Measurements from ENCODE around the gene ARX. TPM values are rescaled to one million over a fixed set of nuclear protein-coding genes. Genes with fewer than 3 reads are reported as not detected.

Gene ARX
- total RNA-seq, 2 donors from 2014 or later, result 0.34 to 1.1 TPM

DNA sequence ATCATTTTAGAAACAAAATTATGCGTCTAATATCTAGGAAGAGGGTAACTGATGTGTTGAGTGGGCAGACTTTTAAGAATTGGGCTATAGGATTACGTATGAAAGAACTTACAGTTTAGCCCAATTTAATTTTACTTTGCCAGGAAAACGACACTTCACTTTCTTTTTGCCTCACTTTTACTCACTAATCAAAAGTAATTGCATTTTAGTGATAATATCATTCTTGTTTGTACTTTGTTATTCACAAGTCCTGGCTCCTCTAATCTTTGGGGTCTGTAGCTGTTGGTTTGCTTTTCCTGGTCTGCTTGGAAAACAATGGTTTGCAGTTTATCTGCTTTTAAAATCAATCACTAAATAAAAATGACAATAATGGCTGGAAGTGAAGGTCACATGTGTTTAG, 2.9 kb upstream of the ARX start:
- no peak for DNase-seq
- no peak for ATAC-seq
- intact Hi-C loops (cut with DNase I, micrococcal nuclease), result no loop called here

DNA sequence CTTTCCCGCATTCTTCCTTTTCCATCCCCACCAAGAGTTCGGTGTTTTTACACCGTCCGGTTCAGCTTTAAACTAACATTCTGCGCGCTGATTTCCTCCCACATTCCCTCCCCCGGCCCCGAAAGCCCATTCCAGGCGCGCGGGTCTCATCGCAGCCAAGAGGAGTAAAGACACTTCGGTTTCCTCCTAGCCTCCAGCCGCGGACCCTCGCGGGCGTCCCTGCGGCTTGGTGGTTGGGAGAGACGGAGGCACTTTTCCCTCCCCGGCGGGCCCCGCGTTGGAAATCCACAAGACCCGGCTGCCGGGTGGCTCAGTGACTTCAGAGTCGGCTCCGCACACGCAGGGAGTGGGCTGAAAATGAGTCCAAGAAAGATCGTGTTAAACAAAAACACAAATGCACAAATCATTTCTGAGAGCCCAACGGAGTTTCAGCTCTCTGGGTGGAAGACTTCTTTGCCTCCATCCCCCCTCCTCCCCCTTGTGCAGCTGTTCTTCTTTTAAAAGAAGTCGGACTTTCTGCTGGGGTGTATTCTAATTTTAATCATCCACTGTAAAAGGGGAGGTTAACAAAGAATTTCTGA, 2.0 kb upstream of the ARX start:
- no peak for ATAC-seq
- intact Hi-C loops (cut with DNase I, micrococcal nuclease), result no loop called here
- DNase-seq, result no peak

DNA sequence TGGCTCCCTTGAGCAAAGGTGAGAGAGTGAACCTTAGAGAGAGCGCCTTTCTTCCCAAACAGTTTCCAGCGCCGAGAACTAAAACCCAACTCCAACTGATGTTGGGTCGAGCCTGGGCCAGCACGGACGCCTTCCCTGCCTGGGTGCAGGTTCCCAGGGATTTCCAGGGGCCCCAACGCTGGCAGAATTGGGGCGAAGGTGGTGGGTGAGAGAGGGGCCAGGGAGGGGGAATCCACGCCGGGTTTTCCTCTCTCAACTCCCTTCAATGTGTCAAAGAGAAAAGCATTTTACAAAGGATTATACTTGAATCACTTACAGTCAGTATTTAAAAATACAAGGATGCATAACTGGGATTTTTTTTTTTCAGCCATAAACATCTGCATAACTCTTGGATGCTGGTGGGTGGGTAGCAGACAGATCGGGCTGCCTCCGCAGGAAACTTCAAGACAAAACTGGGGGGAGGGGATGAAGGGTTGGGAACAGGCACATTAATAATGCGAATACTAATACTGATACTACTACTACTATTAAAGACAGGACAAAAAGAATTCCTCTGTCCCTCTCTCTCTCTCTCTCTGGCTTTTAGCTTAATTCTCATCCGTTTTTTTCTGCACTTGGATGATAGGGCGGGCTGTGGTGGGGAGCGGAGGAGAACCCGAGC, 1.3 kb upstream of the ARX start:
- no peak for ATAC-seq
- intact Hi-C loops (cut with DNase I, micrococcal nuclease), result no loop called here

GRCh38 chrX:25016361-25016671, 551 bp upstream of the ARX start:
- ATAC-seq, result no peak
- no peak for DNase-seq
- intact Hi-C loops (cut with DNase I, micrococcal nuclease), result no loop called here

More for the DNA sequence above, 1.3 kb upstream of the ARX start:
- no peak for DNase-seq

GRCh38 chrX:25014366-25014838, 1.4 kb downstream of the ARX start:
- intact Hi-C loops (cut with DNase I, micrococcal nuclease), result no loop called here
- no peak for ATAC-seq
- no peak for DNase-seq

- intact Hi-C loops (cut with DNase I, micrococcal nuclease), result no loop called here
- ATAC-seq, result peak; percentile 48
- no peak for DNase-seq
These were observed 2.0 kb downstream of the ARX start for GRCh38 chrX:25013632-25014365.

DNA sequence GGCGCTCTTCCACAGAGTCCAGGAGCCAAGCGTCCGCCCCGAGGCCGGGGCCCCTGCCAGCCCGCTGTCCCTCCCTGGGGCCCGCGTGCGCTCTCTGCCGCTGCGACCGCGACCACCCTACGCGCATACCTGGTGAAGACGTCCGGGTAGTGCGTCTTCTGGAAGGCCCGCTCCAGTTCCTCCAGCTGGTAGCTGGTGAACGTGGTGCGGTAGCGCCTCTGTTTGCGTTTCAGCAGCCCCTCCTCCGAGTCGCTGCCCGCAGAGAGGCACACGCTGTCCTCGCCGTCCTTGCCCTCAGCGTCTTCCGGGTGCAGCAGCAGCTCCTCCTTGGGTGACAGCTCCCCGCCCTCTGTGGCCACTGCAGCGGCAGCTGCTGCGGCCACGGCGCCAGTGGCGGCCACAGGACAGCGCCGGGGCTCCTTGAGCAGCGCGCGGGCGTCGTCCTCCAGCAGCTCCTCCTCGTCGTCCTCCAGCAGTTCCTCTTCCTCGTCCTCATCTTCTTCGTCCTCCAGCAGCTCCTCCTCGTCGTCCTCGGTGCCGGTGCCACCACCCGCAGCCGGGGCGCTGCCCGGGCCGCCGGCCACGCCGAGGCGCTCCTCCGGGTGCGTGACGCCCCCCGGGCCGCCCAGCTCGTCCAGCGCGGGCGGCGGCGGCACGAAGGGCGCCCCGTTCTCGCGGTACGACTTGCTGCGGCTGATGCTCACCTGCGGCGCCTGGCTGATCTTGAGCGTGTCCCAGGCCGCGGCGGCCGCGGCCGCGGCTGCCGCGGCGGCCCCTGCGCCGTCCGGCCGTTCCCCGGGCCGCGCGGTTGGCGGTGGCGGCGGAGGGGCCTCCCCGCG, 2.8 kb downstream of the ARX start:
- ATAC-seq, result peak; percentile 70
- no peak for DNase-seq
- intact Hi-C loops (cut with DNase I, micrococcal nuclease), result no loop called here

GRCh38 chrX:25012433-25012735, 3.4 kb downstream of the ARX start:
- DNase-seq, result no peak
- ATAC-seq, result peak; percentile 40
- intact Hi-C loops (cut with DNase I, micrococcal nuclease), result no loop called here

DNA sequence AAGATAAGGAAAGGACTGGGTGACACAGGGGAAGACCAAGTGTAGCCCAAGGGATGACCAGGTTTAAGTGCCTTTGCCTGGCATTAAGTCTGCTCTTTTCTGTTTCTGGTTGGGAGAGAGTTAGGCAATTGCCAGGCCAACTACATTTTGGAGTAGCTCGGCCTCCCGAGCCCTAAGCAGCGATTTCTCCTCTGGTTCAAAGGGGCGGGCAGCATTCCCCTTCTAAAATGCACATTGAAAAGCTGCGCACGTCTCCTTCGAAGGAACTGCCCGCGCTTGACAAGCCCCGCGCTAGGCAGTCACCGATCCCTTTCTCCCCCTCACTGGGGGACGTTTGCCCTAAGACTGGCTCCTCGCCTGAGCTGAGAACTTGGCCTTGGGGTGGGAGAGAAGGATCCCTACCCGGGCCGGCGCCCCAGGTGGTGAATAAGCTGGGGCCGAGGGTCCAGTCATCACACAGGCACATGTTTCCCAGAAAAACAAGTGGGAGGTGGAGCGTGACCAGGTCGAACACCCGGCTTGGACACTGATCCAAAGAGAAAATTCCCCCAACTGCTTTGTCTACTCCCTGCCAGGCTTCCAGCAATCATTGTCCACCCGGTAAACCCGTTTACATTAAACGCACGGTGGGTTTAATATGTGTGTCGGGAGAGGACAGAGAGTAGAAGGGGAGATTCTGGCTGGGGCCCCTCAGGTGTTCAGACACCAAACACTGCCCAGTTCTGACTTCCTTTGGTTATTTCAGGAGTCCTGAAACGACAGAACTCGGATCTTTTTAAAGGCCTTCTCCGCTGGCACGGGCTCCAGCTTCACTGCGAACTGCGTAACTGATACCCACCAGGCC, 4.0 kb downstream of the ARX start:
- intact Hi-C loops (cut with DNase I, micrococcal nuclease), result no loop called here
- DNase-seq (no peak), ATAC-seq (no peak)

GRCh38 chrX:25010784-25011588, 4.8 kb downstream of the ARX start:
- intact Hi-C loops (cut with DNase I, micrococcal nuclease), result no loop called here
- no peak for ATAC-seq

DNA sequence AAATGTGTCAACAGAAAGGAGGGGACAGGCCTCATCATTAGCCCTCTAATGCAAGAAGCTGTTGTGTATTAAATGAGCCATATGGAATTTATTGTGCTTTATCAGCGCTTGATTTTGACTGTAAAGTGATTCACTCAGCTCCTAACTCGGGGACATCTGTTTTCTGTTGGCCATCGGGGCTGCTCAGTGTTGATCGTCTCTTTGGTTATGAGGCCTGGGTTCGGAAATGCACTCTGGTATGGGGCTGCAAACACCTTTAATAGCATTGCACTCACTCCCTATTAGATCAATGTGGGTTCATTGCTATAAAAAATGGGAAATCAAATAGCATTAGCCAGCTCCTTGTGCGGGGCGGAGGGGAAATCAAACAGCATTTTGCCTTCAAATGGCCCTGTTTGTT, 6.4 kb downstream of the ARX start:
- intact Hi-C loops (cut with DNase I, micrococcal nuclease), result no loop called here
- DNase-seq (no peak), ATAC-seq (no peak)

More at GRCh38 chrX:25010784-25011588, 4.8 kb downstream of the ARX start:
- DNase-seq, result no peak

- DNase-seq, result no peak
- intact Hi-C loops (cut with DNase I, micrococcal nuclease), result no loop called here
- peak; percentile 33 for ATAC-seq
These were observed 8.4 kb downstream of the ARX start for GRCh38 chrX:25007059-25008053.

GRCh38 chrX:25006586-25007058, 9.1 kb downstream of the ARX start:
- intact Hi-C loops (cut with DNase I, micrococcal nuclease), result no loop called here

DNA sequence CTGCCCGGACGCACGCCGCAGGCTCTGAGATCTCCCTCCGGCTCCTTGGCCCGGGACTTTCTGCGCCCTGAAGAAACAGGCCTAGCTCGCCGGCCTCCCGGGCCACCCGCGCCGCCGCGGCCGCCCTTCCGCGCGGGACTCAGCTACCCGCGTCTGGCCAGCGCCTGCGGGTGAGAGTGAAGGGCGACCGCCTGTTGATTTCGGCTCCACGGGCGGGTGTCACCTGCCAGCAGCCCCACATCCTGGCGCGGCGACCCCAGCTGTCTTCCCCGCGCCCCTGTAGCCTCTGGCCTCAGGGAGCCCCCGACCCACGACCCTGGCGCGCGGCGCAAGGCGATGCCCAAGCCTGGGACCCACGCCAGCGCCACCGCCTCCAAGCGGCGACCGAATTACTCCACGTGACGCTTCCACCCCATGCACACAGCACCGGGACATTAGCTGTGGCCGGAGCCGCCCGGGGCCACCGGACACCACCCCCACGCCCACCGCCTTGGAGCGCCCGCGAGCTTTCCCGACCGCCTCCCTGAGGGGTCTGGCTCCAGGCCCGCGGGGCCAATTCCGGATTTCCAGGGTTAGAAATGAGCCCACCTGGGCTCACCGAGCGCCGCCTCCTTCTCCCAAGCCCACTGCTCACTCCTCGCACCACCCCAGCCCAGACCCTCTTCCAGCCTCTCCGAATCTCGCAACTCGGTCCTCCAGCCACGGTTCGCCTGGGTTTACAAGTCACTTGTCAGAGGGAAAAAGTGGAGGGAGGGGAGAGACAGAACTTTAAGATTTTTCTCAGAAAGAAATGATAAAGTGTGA, 10.2 kb downstream of the ARX start:
- ATAC-seq (peak; percentile 21), DNase-seq (no peak)
- intact Hi-C loops (cut with DNase I, micrococcal nuclease), result no loop called here

More at GRCh38 chrX:25006586-25007058, 9.1 kb downstream of the ARX start:
- DNase-seq (no peak), ATAC-seq (no peak)

- intact Hi-C loops (cut with DNase I, micrococcal nuclease), result no loop called here
- no peak for ATAC-seq
These were observed 10.8 kb downstream of the ARX start for GRCh38 chrX:25005034-25005381.

GRCh38 chrX:25004485-25005032, 11.2 kb downstream of the ARX start:
- intact Hi-C loops (cut with DNase I, micrococcal nuclease), result no loop called here
- ATAC-seq (peak; percentile 32), DNase-seq (no peak)

More at GRCh38 chrX:25005034-25005381, 10.8 kb downstream of the ARX start:
- DNase-seq, result no peak

Data from left colon (tissue), 2 donors.